Retinal pigment epithelial cell (primary cell): ENCODE results near the gene TMEM119.

ENCODE experiments used
- DNase-seq: peaks from one replicate; pipeline ENCODE4 v3.0.0-alpha.2; 2010; ENCODE audit warnings: low read depth
- H3K4me3 ChIP-seq: 2 replicates; pipeline ENCODE4 v1.5.1; 2011; ENCODE audit warnings: mild to moderate bottlenecking, low read length, control low read depth, moderate library complexity
- CTCF ChIP-seq: conservative IDR thresholded peaks from 2 replicates; pipeline ENCODE4 v1.5.1; 2011; ENCODE audit warnings: low read depth, low read length, control low read depth, inconsistent platforms

TMEM119 gene

GRCh38 chr12:108582978-108583770 lies 14.7 kb downstream of the TMEM119 start:
- TF ChIP-seq CTCF, result no peak
- no peak for DNase-seq
- H3K4me3 ChIP-seq, result no peak overlapping the region

- TF ChIP-seq CTCF, result no peak
- H3K4me3 ChIP-seq, result no peak overlapping the region
- no peak for DNase-seq
Measured at GRCh38 chr12:108582509-108582908, 15.4 kb downstream of the TMEM119 start.

- no peak overlapping the region for H3K4me3 ChIP-seq
- TF ChIP-seq CTCF, result no peak
- DNase-seq, result no peak
Measured at GRCh38 chr12:108581311-108582227, 16.3 kb downstream of the TMEM119 start.

GRCh38 chr12:108580531-108580930 lies 17.4 kb downstream of the TMEM119 start:
- H3K4me3 ChIP-seq, result no peak overlapping the region
- DNase-seq, result no peak
- TF ChIP-seq CTCF, result no peak

GRCh38 chr12:108578813-108579212 lies 19.1 kb downstream of the TMEM119 start:
- no peak overlapping the region for H3K4me3 ChIP-seq
- no peak for TF ChIP-seq CTCF
- DNase-seq, result no peak

GRCh38 chr12:108578264-108578663 lies 19.6 kb downstream of the TMEM119 start:
- H3K4me3 ChIP-seq, result no peak overlapping the region
- no peak for TF ChIP-seq CTCF

More at GRCh38 chr12:108578264-108578663, 19.6 kb downstream of the TMEM119 start:
- DNase-seq, result no peak
